Mucosa of descending colon (tissue), 3 donors: ENCODE results near the gene KCNN2. TPM values are rescaled to one million over a fixed set of nuclear protein-coding genes. Genes with fewer than 3 reads are reported as not detected.
"Not testable (repeated sequence)": the region's sequence is repeated elsewhere in the genome, so short reads cannot be mapped to it uniquely, and the experiment has no call there.

Experiments used
- ATAC-seq: fragments of 200-7000 bp; cut with Tn5 transposase; one replicate; pipeline ENCODE4 v1.9.1; 2020; ENCODE audit warnings: mild to moderate bottlenecking, moderate library complexity
- DNase-seq, 3 donors: peaks; one replicate each; pipeline ENCODE4 v3.0.0-alpha.2; 2020
- H3K36me3 ChIP-seq: fragments of 200-600 bp; one replicate; pipeline ENCODE4 v1.8.0; 2021; ENCODE audit warnings: low read depth, mild to moderate bottlenecking
- H3K4me1 ChIP-seq: fragments of 200-600 bp; one replicate; pipeline ENCODE4 v1.8.0; 2021; ENCODE audit warnings: low read depth, mild to moderate bottlenecking
- H3K4me3 ChIP-seq: fragments of 200-600 bp; one replicate; pipeline ENCODE4 v1.8.0; 2021; ENCODE audit warnings: mild to moderate bottlenecking
- H3K9me3 ChIP-seq: fragments of 200-600 bp; one replicate; pipeline ENCODE4 v1.8.0; 2021; ENCODE audit warnings: mild to moderate bottlenecking
- intact Hi-C, 2 donors: fragments of 100-400 bp; cut with DNase I in 1 of 2; cut with micrococcal nuclease in 1 of 2; formaldehyde crosslinking; loops; one replicate each; pipeline versions ENCODE4 v1.11.0 to v1.11.1; 2022; cut with DNase I, micrococcal nuclease
- total RNA-seq, 3 donors: library from RNA; stranded (reverse); fragmentation: NEBNext Ultra II Directional in 2 of 3; extraction: Animal tissue kit (Norgen Biotek cat#: 25700) in 2 of 3; gene quantifications; one replicate each; pipeline versions ENCODE4 v1.2.1 to v1.2.4, GENCODE V29; 2021 to 2023
- TF ChIP-seq, protein P1 (sequence below): fragments of 200-600 bp; IDR thresholded peaks from one replicate; pipeline ENCODE4 v1.8.0; 2022; ENCODE audit warnings: antibody characterized with exemption, mild to moderate bottlenecking
- donor health status: DM: no; HTN: no; CAD: no; lungs with moderate emphysema.
- donor health status: DM: no; HTN: no; CAD: no.
- donor health status: DM: no; HTN: yes; CAD: no.

The KCNN2 gene
- total RNA-seq, 3 donors from 2014 or later, result 0.48 to 3.5 (median 0.96) TPM

DNA sequence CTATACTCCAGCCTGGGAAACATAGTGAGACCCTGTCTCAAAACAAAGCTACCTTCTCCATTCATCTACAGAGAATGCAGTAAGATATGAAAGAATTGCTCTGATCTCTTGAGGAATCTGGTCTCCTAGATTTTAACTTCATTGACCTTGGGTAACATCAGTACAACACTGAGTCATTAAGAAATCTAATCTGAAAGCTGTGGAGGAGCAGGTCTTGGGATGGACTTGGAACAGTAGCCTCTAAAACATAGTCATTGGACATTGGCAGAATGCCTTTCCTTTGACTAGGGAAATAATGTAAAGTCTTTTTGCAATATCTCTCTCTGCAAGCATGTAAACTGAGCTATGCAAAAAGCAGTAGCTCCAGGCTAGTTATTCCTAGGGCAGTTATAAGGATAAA lies 58.1 kb downstream of the KCNN2 start:
- ATAC-seq (no peak), DNase-seq (no peak)
- Histone ChIP-seq H3K4me1 (no peaks in the 10 kb centered on the region), H3K36me3 (no peaks in the 10 kb centered on the region), H3K9me3 (no peaks in the 10 kb centered on the region), H3K4me3 (no peak overlapping the region)
- TF ChIP-seq, protein P1, sequence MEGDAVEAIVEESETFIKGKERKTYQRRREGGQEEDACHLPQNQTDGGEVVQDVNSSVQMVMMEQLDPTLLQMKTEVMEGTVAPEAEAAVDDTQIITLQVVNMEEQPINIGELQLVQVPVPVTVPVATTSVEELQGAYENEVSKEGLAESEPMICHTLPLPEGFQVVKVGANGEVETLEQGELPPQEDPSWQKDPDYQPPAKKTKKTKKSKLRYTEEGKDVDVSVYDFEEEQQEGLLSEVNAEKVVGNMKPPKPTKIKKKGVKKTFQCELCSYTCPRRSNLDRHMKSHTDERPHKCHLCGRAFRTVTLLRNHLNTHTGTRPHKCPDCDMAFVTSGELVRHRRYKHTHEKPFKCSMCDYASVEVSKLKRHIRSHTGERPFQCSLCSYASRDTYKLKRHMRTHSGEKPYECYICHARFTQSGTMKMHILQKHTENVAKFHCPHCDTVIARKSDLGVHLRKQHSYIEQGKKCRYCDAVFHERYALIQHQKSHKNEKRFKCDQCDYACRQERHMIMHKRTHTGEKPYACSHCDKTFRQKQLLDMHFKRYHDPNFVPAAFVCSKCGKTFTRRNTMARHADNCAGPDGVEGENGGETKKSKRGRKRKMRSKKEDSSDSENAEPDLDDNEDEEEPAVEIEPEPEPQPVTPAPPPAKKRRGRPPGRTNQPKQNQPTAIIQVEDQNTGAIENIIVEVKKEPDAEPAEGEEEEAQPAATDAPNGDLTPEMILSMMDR, result no peak
- intact Hi-C loops, result no loop called here

DNA sequence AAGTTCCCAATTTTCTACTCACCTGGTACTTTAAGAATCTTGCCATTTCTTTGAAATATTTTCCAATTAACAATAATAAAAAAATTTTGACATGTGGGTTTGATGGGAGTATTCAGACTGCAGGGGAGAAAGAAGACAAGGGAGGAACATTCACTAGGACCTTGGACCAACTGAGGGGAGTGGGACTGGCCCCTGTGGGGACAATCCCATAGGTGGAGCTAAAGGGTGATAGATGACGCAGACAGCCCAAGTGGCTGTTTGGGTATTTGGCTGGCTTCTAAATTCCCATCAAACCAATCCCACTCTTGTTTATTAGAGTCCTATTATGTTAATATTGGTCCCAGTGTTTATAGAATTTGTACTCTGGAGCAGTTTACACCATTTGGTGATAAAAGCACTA lies 65.3 kb downstream of the KCNN2 start:
- H3K4me1 ChIP-seq, result no peaks in the 10 kb centered on the region
- DNase-seq, result no peak
- intact Hi-C loops, result no loop called here
- H3K9me3 ChIP-seq, result no peaks in the 10 kb centered on the region
- H3K4me3 ChIP-seq, result no peak overlapping the region
- TF ChIP-seq, protein P1, result no peak
- no peaks in the 10 kb centered on the region for H3K36me3 ChIP-seq
- no peak for ATAC-seq

DNA sequence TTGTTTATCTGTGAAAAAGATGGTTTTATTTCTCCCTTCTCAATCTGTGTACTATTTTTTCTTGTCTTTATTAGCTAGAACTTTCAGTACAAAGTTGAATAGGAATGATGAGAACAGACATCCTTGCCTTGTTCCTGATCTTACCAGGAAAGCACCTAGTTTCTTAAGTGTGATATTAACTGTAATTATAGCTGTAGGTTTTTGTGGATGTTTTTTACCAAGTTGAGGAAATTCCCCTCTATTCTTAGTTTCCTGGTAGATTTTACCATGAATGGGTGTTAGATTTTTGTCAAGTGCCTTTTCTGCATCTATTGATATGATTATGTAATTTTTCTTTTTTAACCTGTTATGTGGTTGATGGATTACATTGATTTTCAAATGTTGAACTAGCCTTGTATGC lies 68.7 kb downstream of the KCNN2 start:
- Histone ChIP-seq H3K4me3 (no peak overlapping the region), H3K9me3 (no peaks in the 10 kb centered on the region), H3K4me1 (no peaks in the 10 kb centered on the region), H3K36me3 (no peaks in the 10 kb centered on the region)
- DNase-seq (no peak), ATAC-seq (no peak)
- intact Hi-C loops, result no loop called here
- TF ChIP-seq, protein P1, result no peak

DNA sequence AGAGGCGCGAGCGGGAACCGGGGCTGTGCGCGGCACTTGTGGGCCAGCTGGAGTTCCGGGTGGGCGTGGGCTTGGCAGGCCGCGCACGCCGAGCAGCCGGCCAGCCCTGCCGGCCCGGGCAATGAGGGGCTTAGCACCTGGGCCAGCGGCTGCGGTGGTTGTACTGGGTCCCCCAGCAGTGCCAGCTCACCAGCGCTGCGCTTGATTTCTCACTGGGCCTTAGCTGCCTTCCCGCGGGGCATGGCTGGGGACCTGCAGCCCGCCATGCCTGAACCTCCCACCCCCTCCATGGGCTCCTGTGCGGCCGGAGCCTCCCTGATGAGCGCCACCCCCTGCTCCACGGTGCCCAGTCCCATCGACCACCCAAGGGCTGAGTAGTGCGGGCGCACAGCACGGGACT lies 70.8 kb downstream of the KCNN2 start:
- H3K4me3 ChIP-seq, H3K9me3 ChIP-seq, H3K4me1 ChIP-seq, ATAC-seq, H3K36me3 ChIP-seq, DNase-seq, intact Hi-C loops: not testable (repeated sequence)

DNA sequence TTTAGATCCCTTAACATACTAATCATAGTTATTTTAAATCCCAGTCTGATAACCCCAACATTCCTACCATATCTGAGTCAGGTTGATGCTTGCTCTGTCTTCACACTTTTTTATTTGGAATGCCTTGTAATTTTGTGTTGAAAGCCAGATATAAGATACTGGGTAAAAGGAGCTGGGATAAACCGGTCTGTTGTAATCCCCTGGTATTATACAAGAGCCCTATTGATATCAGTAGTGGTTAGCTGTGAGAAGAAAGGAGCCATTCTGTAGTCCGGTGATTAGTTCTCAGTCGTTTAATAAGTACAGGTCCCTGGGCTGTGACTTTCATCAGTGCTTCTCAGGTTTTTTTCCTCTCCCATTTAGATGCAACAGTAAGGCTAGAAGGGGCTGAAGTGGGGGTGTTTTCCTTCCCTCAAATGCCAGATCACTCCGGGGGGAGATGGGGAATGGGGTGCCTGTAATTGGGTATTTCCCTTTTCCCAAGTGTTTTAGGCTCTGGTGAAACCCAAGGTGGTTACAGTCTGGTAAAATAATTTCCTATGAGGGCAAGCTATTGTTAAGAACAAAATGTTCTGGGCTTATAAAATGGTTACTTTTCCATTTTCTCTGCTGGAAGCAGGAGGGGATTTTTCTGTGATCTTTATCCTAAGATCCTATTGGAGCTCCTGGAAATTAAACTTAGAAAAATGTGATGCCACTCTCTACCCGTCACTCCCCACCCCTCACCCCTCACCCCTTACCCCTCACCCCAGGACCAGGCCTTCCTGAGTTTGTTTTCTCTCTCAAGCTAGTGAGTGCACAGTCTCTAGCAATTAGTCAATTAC lies 72.7 kb downstream of the KCNN2 start:
- ATAC-seq (no peak), DNase-seq (no peak)
- TF ChIP-seq, protein P1, result no peak
- H3K9me3 ChIP-seq, result no peaks in the 10 kb centered on the region
- no peak overlapping the region for H3K4me3 ChIP-seq
- no peaks in the 10 kb centered on the region for H3K36me3 ChIP-seq
- intact Hi-C loops, result no loop called here
- H3K4me1 ChIP-seq, result no peaks in the 10 kb centered on the region

DNA sequence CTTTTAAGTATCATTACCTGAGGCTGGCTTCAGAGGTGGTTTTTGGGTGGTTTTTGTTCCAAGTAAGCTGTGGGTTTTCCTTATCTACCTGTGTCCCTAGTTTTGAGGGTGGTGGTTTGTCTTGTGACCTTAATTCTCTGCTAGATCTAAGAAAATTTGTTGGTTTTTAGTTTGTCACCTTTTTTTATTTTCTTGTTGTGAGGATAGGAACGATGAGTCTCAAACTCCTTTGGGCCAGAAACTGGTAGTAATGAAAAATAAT lies 73.3 kb downstream of the KCNN2 start:
- no peaks in the 10 kb centered on the region for H3K36me3 ChIP-seq
- ATAC-seq (no peak), DNase-seq (no peak)
- H3K4me3 ChIP-seq, result no peak overlapping the region
- no peaks in the 10 kb centered on the region for H3K9me3 ChIP-seq
- intact Hi-C loops, result no loop called here
- H3K4me1 ChIP-seq, result no peaks in the 10 kb centered on the region
- TF ChIP-seq, protein P1, result no peak
